CD4-positive, alpha-beta memory T cell (primary cell): ENCODE measurements around the gene FRMD4A. TPM values are rescaled to one million over a fixed set of nuclear protein-coding genes. Genes with fewer than 3 reads are reported as not detected.
"Not testable (repeated sequence)": the region's sequence is repeated elsewhere in the genome, so short reads cannot be mapped to it uniquely, and the experiment has no call there.

Experiments used
- CTCF ChIA-PET: fragments of 350-600 bp; sonication (Branson Sonifier 250); formaldehyde crosslinking; loops from one replicate; lab custom pipeline; 2021; ENCODE audit warnings: inconsistent platforms; ENCODE audit not compliant: partially characterized antibody; lab: Charles Lee
- POLR2A ChIA-PET: fragments of 350-600 bp; sonication (Branson Sonifier 250); formaldehyde crosslinking; loops from one replicate; lab custom pipeline; 2021; ENCODE audit not compliant: partially characterized antibody; lab: Charles Lee
- DNase-seq, 5 donors: peaks; one replicate each; pipeline versions ENCODE4 v3.0.0 to v3.0.0-alpha.2; 2020 to 2022; ENCODE audit warnings: mixed read lengths in 1 of 5
- H3K27ac ChIP-seq: one replicate; pipeline ENCODE4 v1.7.0; 2013; ENCODE audit warnings: low read depth, low read length
- H3K27me3 ChIP-seq: 2 replicates; pipeline ENCODE4 v1.7.0; 2013; ENCODE audit warnings: mild to moderate bottlenecking, low read length, moderate library complexity; ENCODE audit not compliant: insufficient read depth
- H3K36me3 ChIP-seq: 2 replicates; pipeline ENCODE4 v1.7.0; 2013; ENCODE audit warnings: mild to moderate bottlenecking, low read length, moderate library complexity; ENCODE audit not compliant: insufficient read depth
- H3K4me1 ChIP-seq: 2 replicates; pipeline ENCODE4 v1.7.0; 2013; ENCODE audit warnings: mild to moderate bottlenecking, low read length, moderate library complexity; ENCODE audit not compliant: insufficient read depth
- H3K4me3 ChIP-seq, 2 donors: one replicate each; pipeline ENCODE4 v1.7.0; 2013; ENCODE audit warnings: low read length in 2 of 2, mild to moderate bottlenecking in 1 of 2
- H3K9me3 ChIP-seq, 2 donors: one replicate each; pipeline ENCODE4 v1.7.0; 2013; ENCODE audit warnings: low read length in 2 of 2, control low read depth in 1 of 2; ENCODE audit not compliant: control insufficient read depth in 1 of 2
- H3K27ac Mint-ChIP-seq, 7 donors: one replicate each; pipeline ENCODE4 v1.8.0; 2020 to 2021; ENCODE audit warnings: mixed read lengths in 7 of 7, mild to moderate bottlenecking in 6 of 7, inconsistent platforms in 3 of 7, moderate library complexity in 3 of 7
- H3K27me3 Mint-ChIP-seq, 2 donors: one replicate each; pipeline ENCODE4 v1.8.0; 2020 to 2021; ENCODE audit warnings: mixed read lengths in 2 of 2
- H3K36me3 Mint-ChIP-seq, 2 donors: one replicate each; pipeline ENCODE4 v1.8.0; 2020 to 2021; ENCODE audit warnings: mixed read lengths in 2 of 2, inconsistent platforms in 1 of 2, mild to moderate bottlenecking in 1 of 2
- H3K4me1 Mint-ChIP-seq, 4 donors: one replicate each; pipeline ENCODE4 v1.8.0; 2020 to 2021; ENCODE audit warnings: mixed read lengths in 4 of 4, mild to moderate bottlenecking in 1 of 4
- H3K4me3 Mint-ChIP-seq, 8 donors: one replicate each; pipeline ENCODE4 v1.8.0; 2020 to 2021; ENCODE audit warnings: mixed read lengths in 8 of 8, mild to moderate bottlenecking in 7 of 8, moderate library complexity in 6 of 8, inconsistent platforms in 3 of 8
- H3K9me3 Mint-ChIP-seq, 8 donors: one replicate each; pipeline ENCODE4 v1.8.0; 2020 to 2021; ENCODE audit warnings: mixed read lengths in 8 of 8, mild to moderate bottlenecking in 5 of 8, inconsistent platforms in 3 of 8, moderate library complexity in 1 of 8
- intact Hi-C: fragments of 100-400 bp; cut with micrococcal nuclease; formaldehyde crosslinking; loops from one replicate; pipeline ENCODE4 v1.15.1; 2023
- polyA plus RNA-seq, 2 donors: library from polyadenylated mRNA; unstranded; fragments of 300-500 nt; fragmentation: Illumina TruSeq; gene quantifications; one replicate each; pipeline ENCODE4 v1.2.3, GENCODE V29; 2021
- total RNA-seq, 2 experiments: library from RNA; stranded (reverse); gene quantifications; one replicate each; pipeline ENCODE4 v1.2.3, GENCODE V29; 2021

FRMD4A gene
- total and polyA plus RNA-seq, 4 experiments from 2014 or later = 0.89 to 2.4 (median 1.9) TPM; not detected in 1

GRCh38 chr10:14241196-14241595, 89.5 kb downstream of the FRMD4A start:
- Histone ChIP-seq H3K27me3 (no peaks in the 10 kb centered on the region), H3K36me3 (no peaks in the 10 kb centered on the region), H3K27ac (no peak overlapping the region), H3K4me3 (no peak overlapping the region), H3K9me3 (no peaks in the 10 kb centered on the region), H3K4me1 (no peaks in the 10 kb centered on the region)
- Mint-ChIP-seq H3K27ac (no peak overlapping the region), H3K4me1 (peaks cover 0 to 2% (median under 1%) of the 10 kb centered on the region in 4 donors), H3K27me3 (peaks cover 15 to 31% of the 10 kb centered on the region in 2 donors), H3K9me3 (peaks cover 0 to 11% (median 0%) of the 10 kb centered on the region in 8 donors), H3K36me3 (no peaks in the 10 kb centered on the region), H3K4me3 (no peak overlapping the region)
- POLR2A ChIA-PET = no interaction called here
- no peak for DNase-seq
- CTCF ChIA-PET = no interaction called here
- intact Hi-C loops = no loop called here

GRCh38 chr10:14240253-14241189, 90.2 kb downstream of the FRMD4A start:
- no peak overlapping the region for H3K4me3 ChIP-seq
- DNase-seq = no peak
- H3K4me1 Mint-ChIP-seq = peaks cover 0 to 2% (median under 1%) of the 10 kb centered on the region in 4 donors
- H3K36me3 ChIP-seq = no peaks in the 10 kb centered on the region
- H3K27me3 Mint-ChIP-seq = peaks cover 20 to 32% of the 10 kb centered on the region in 2 donors
- H3K27me3 ChIP-seq = no peaks in the 10 kb centered on the region
- no peaks in the 10 kb centered on the region for H3K36me3 Mint-ChIP-seq
- ChIA-PET CTCF (no interaction called here), POLR2A (no interaction called here)
- H3K27ac Mint-ChIP-seq = no peak overlapping the region
- no peaks in the 10 kb centered on the region for H3K9me3 ChIP-seq
- no peak overlapping the region for H3K4me3 Mint-ChIP-seq
- H3K4me1 ChIP-seq = no peaks in the 10 kb centered on the region
- intact Hi-C loops = no loop called here
- H3K27ac ChIP-seq = no peak overlapping the region
- peaks cover 0 to 11% (median 0%) of the 10 kb centered on the region in 8 donors for H3K9me3 Mint-ChIP-seq

GRCh38 chr10:14238659-14239058, 92.1 kb downstream of the FRMD4A start:
- Mint-ChIP-seq H3K27me3 (peaks cover 25 to 32% of the 10 kb centered on the region in 2 donors), H3K9me3 (peaks cover 0 to 11% (median 0%) of the 10 kb centered on the region in 8 donors)
- H3K27ac ChIP-seq, H3K9me3 ChIP-seq, H3K4me3 ChIP-seq, CTCF ChIA-PET, H3K27me3 ChIP-seq, DNase-seq, H3K36me3 ChIP-seq, H3K4me3 Mint-ChIP-seq, H3K36me3 Mint-ChIP-seq, POLR2A ChIA-PET, intact Hi-C loops, H3K4me1 ChIP-seq, H3K4me1 Mint-ChIP-seq, H3K27ac Mint-ChIP-seq: not testable (repeated sequence)

- no peaks in the 10 kb centered on the region for H3K36me3 ChIP-seq
- no peak overlapping the region for H3K27ac ChIP-seq
- no peaks in the 10 kb centered on the region for H3K4me1 ChIP-seq
- Mint-ChIP-seq H3K9me3 (peaks cover 0 to 6% (median 0%) of the 10 kb centered on the region in 8 donors), H3K27ac (no peak overlapping the region), H3K36me3 (no peaks in the 10 kb centered on the region), H3K4me1 (peaks cover 2 to 8% (median 6%) of the 10 kb centered on the region in 4 donors), H3K27me3 (peaks cover 27 to 34% of the 10 kb centered on the region in 2 donors), H3K4me3 (no peak overlapping the region)
- H3K4me3 ChIP-seq = no peak overlapping the region
- H3K9me3 ChIP-seq = no peaks in the 10 kb centered on the region
- intact Hi-C loops = no loop called here
- no peak for DNase-seq
- ChIA-PET POLR2A (no interaction called here), CTCF (interaction anchor here (0.5 kb wide), 1 partner anchor 852 kb away, joined by 3 read pairs; no protein-coding TSS in a partner anchor)
- no peaks in the 10 kb centered on the region for H3K27me3 ChIP-seq
Observed at GRCh38 chr10:14236341-14236740, 94.4 kb downstream of the FRMD4A start.

- Mint-ChIP-seq H3K4me1 (peaks cover 2 to 14% (median 10%) of the 10 kb centered on the region in 4 donors), H3K27me3 (peaks cover 26 to 36% of the 10 kb centered on the region in 2 donors), H3K27ac (no peak overlapping the region), H3K4me3 (no peak overlapping the region), H3K36me3 (no peaks in the 10 kb centered on the region), H3K9me3 (peaks cover 0 to 8% (median 1%) of the 10 kb centered on the region in 8 donors)
- CTCF ChIA-PET = no interaction called here
- Histone ChIP-seq H3K4me1 (no peaks in the 10 kb centered on the region), H3K27ac (no peak overlapping the region), H3K9me3 (no peaks in the 10 kb centered on the region), H3K4me3 (no peak overlapping the region), H3K36me3 (no peaks in the 10 kb centered on the region), H3K27me3 (no peaks in the 10 kb centered on the region)
- intact Hi-C loops = no loop called here
- POLR2A ChIA-PET = no interaction called here
- DNase-seq = no peak
Observed at GRCh38 chr10:14235566-14236195, 95.0 kb downstream of the FRMD4A start.

GRCh38 chr10:14233566-14233965, 97.2 kb downstream of the FRMD4A start:
- POLR2A ChIA-PET = no interaction called here
- no peaks in the 10 kb centered on the region for H3K36me3 ChIP-seq
- CTCF ChIA-PET = no interaction called here
- Mint-ChIP-seq H3K9me3 (peaks cover 0 to 8% (median under 1%) of the 10 kb centered on the region in 8 donors), H3K27ac (no peak overlapping the region), H3K27me3 (peaks cover 18 to 34% of the 10 kb centered on the region in 2 donors), H3K36me3 (no peaks in the 10 kb centered on the region), H3K4me3 (no peak overlapping the region), H3K4me1 (peaks cover 0 to 14% (median 9%) of the 10 kb centered on the region in 4 donors)
- DNase-seq = no peak
- H3K27me3 ChIP-seq = no peaks in the 10 kb centered on the region
- no peak overlapping the region for H3K27ac ChIP-seq
- no peaks in the 10 kb centered on the region for H3K9me3 ChIP-seq
- no peak overlapping the region for H3K4me3 ChIP-seq
- no peaks in the 10 kb centered on the region for H3K4me1 ChIP-seq
- intact Hi-C loops = no loop called here

- H3K27ac Mint-ChIP-seq, intact Hi-C loops, H3K36me3 Mint-ChIP-seq, POLR2A ChIA-PET, H3K4me3 Mint-ChIP-seq, H3K36me3 ChIP-seq, H3K9me3 ChIP-seq, H3K4me3 ChIP-seq, CTCF ChIA-PET, H3K27ac ChIP-seq, DNase-seq, H3K27me3 ChIP-seq, H3K4me1 ChIP-seq, H3K9me3 Mint-ChIP-seq: not testable (repeated sequence)
- Mint-ChIP-seq H3K27me3 (peaks cover 12 to 21% of the 10 kb centered on the region in 2 donors), H3K4me1 (peaks cover 0 to 14% (median 9%) of the 10 kb centered on the region in 4 donors)
Observed at GRCh38 chr10:14228798-14229197, 101.9 kb downstream of the FRMD4A start.
